ENCODE measurements around the gene KCTD15. TPM values are rescaled to one million over a fixed set of nuclear protein-coding genes. Genes with fewer than 3 reads are reported as not detected.
A peak's percentile ranks its signal among the peaks of the same experiment; 100 is the strongest.

Gene KCTD15
- total RNA-seq, 1 experiment from 2014 or later, result 41.5 TPM

DNA sequence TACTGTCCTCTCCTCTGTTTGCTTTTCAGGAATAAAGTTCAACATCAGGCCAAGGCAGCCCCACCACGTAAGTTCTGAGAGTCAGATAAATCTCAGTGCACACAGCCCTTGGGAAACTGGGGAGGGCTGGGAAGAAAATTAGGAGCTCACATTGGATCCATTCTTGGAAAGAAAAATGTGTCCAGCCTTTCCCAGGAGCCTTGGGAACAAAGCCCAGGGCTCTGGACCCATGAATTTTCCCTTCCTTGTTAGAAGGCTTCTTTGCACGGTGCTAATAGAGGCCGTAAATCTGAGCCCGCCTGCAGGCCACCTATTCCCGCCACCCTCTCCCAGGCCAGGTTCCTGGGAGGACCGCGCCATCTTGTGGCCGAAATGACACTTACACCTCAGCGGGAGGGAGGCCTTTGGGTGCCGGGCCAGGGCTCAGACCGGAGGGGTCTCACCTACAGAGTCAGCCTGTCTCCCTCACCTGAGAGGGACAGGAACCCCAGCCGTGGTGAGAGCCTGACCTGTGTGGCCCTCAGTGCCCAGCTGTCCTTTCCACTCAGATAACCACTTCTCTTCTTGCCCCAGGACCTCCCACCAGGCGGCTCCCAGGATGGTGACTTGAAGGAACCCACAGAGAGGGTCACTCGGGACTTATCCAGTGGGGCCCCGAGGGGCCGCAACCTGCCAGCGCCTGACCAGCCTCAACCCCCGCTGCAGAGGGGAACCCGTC lies 25.1 kb upstream of the KCTD15 start:
- 0 out of 2 replicates have a peak, but pooled peaks have one; percentile 40 for TF ChIP-seq E2F5 (CRISPR knock-in tag; IDR thresholded peaks at IDR 0.05)
- TF ChIP-seq E2F1 (CRISPR knock-in tag; IDR thresholded peaks at IDR 0.05), result no peak
- TF ChIP-seq TEAD4 (CRISPR knock-in tag; IDR thresholded peaks at IDR 0.05), result no peak
- TF ChIP-seq SMAD4 (CRISPR knock-in tag; IDR thresholded peaks at IDR 0.05), result no peak
- TF ChIP-seq ZNF423 (CRISPR knock-in tag; IDR thresholded peaks at IDR 0.05), result peak; percentile 98
- TF ChIP-seq PRRX2 (CRISPR knock-in tag; IDR thresholded peaks at IDR 0.05), result no peak
- no peak for TF ChIP-seq ZNF232 (CRISPR knock-in tag; IDR thresholded peaks at IDR 0.05)
- no peak for TF ChIP-seq NR3C1 (CRISPR knock-in tag; conservative IDR thresholded peaks at IDR 0.05; ENCODE audit: low read depth)
- TF ChIP-seq MYBL2 (CRISPR knock-in tag; IDR thresholded peaks at IDR 0.05), result no peak
- TF ChIP-seq, protein P1, sequence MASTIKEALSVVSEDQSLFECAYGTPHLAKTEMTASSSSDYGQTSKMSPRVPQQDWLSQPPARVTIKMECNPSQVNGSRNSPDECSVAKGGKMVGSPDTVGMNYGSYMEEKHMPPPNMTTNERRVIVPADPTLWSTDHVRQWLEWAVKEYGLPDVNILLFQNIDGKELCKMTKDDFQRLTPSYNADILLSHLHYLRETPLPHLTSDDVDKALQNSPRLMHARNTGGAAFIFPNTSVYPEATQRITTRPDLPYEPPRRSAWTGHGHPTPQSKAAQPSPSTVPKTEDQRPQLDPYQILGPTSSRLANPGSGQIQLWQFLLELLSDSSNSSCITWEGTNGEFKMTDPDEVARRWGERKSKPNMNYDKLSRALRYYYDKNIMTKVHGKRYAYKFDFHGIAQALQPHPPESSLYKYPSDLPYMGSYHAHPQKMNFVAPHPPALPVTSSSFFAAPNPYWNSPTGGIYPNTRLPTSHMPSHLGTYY (CRISPR knock-in tag; IDR thresholded peaks at IDR 0.05), result no peak
- no peak for TF ChIP-seq ZNF396 (CRISPR knock-in tag; IDR thresholded peaks at IDR 0.05; ENCODE audit: borderline replicate concordance)
- no peak for TF ChIP-seq JUN (CRISPR knock-in tag; IDR thresholded peaks at IDR 0.05)
- TF ChIP-seq, protein P2, sequence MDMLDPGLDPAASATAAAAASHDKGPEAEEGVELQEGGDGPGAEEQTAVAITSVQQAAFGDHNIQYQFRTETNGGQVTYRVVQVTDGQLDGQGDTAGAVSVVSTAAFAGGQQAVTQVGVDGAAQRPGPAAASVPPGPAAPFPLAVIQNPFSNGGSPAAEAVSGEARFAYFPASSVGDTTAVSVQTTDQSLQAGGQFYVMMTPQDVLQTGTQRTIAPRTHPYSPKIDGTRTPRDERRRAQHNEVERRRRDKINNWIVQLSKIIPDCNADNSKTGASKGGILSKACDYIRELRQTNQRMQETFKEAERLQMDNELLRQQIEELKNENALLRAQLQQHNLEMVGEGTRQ (CRISPR knock-in tag; IDR thresholded peaks at IDR 0.05), result no peak
- TF ChIP-seq, protein P3, sequence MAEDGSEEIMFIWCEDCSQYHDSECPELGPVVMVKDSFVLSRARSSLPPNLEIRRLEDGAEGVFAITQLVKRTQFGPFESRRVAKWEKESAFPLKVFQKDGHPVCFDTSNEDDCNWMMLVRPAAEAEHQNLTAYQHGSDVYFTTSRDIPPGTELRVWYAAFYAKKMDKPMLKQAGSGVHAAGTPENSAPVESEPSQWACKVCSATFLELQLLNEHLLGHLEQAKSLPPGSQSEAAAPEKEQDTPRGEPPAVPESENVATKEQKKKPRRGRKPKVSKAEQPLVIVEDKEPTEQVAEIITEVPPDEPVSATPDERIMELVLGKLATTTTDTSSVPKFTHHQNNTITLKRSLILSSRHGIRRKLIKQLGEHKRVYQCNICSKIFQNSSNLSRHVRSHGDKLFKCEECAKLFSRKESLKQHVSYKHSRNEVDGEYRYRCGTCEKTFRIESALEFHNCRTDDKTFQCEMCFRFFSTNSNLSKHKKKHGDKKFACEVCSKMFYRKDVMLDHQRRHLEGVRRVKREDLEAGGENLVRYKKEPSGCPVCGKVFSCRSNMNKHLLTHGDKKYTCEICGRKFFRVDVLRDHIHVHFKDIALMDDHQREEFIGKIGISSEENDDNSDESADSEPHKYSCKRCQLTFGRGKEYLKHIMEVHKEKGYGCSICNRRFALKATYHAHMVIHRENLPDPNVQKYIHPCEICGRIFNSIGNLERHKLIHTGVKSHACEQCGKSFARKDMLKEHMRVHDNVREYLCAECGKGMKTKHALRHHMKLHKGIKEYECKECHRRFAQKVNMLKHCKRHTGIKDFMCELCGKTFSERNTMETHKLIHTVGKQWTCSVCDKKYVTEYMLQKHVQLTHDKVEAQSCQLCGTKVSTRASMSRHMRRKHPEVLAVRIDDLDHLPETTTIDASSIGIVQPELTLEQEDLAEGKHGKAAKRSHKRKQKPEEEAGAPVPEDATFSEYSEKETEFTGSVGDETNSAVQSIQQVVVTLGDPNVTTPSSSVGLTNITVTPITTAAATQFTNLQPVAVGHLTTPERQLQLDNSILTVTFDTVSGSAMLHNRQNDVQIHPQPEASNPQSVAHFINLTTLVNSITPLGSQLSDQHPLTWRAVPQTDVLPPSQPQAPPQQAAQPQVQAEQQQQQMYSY (CRISPR knock-in tag; IDR thresholded peaks at IDR 0.05), result no peak
- TF ChIP-seq JAZF1 (CRISPR knock-in tag; IDR thresholded peaks at IDR 0.05), result no peak
- TF ChIP-seq HMGA2 (CRISPR knock-in tag; IDR thresholded peaks at IDR 0.05), result no peak
- TF ChIP-seq, protein P4, sequence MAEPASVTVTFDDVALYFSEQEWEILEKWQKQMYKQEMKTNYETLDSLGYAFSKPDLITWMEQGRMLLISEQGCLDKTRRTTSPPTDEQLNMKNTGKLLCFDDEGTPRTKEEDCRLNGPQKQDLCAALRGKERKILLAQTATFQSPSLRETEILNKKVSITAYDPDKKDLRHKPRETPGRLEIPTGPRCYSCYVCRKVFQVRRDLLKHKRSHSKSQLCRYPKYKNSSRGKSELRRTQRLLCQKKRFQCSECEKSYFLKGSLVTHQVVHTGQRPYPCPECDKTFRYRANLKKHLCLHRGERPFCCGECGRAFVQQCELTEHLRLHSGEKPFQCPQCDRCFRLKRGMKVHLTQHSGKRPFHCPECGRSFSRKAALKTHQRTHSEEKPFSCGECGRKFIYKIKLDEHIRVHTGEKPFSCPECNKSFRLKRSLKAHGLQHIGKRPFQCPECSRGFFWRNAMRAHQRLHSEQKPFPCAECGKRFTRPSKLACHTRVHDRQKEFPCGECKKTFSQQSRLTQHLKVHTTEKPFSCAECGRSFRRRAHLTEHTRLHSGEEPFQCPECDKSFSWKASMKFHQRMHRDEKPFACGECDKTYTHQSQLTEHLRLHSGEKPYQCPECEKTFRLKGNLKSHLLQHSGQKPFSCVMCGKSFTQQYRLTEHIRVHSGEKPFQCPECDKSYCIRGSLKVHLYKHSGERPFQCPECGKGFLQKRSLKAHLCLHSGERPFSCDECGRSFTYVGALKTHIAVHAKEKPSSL (CRISPR knock-in tag; conservative IDR thresholded peaks at IDR 0.05), result no peak
- TF ChIP-seq FOXP1 (CRISPR knock-in tag; IDR thresholded peaks at IDR 0.05; ENCODE audit: borderline replicate concordance), result no peak
- no peak for TF ChIP-seq ETV6 (CRISPR knock-in tag; IDR thresholded peaks at IDR 0.05)
- no peak for TF ChIP-seq ZNF138 (CRISPR knock-in tag; conservative IDR thresholded peaks at IDR 0.05)
- no peak for TF ChIP-seq GRHL2 (CRISPR knock-in tag; IDR thresholded peaks at IDR 0.05; ENCODE audit: insufficient replicate concordance, severe bottlenecking)
- no peak for TF ChIP-seq E2F4 (CRISPR knock-in tag; IDR thresholded peaks at IDR 0.05; ENCODE audit: borderline replicate concordance, low read depth)
- peak; percentile 91 for TF ChIP-seq CTCF (IDR thresholded peaks at IDR 0.05)
- no peaks in the 10 kb centered on the region; the same call in 1 of the 2 replicates for H3K27me3 Mint-ChIP-seq (ENCODE audit: low read depth)
- H3K4me1 Mint-ChIP-seq, result no peaks in the 10 kb centered on the region
- no peak overlapping the region for H3K27ac Mint-ChIP-seq
- H3K4me3 Mint-ChIP-seq, result no peak overlapping the region
- H3K36me3 Mint-ChIP-seq, result no peaks in the 10 kb centered on the region
- ChIA-PET POLR2A (no interaction called here), CTCF (interaction anchor here (0.6 to 5.5 kb wide), 11 partner anchors 9 to 374 kb away, joined by 3 to 70 read pairs (median 4); no protein-coding TSS in a partner anchor)
- DNase-seq (ENCODE audit: low spot score) (peak; percentile 81), ATAC-seq (peak; percentile 71)
- H3K9me3 Mint-ChIP-seq, result no peaks in the 10 kb centered on the region

Measured in WTC11 (cell line).